Glutamatergic neuron (in vitro differentiated cells): Measurements from ENCODE around the gene PTOV1. TPM values are rescaled to one million over a fixed set of nuclear protein-coding genes. Genes with fewer than 3 reads are reported as not detected.
A peak's percentile ranks its signal among the peaks of the same experiment; 100 is the strongest.

Experiments
- DNase-seq: peaks from one replicate; pipeline ENCODE4 v3.0.0; 2022
- H3K27ac Mint-ChIP-seq: one replicate; pipeline ENCODE4 v1.8.0; 2020; ENCODE audit warnings: mild to moderate bottlenecking, mixed read lengths, inconsistent platforms; ENCODE audit not compliant: unreplicated experiment
- H3K27me3 Mint-ChIP-seq: one replicate; pipeline ENCODE4 v1.8.0; 2020; ENCODE audit warnings: mild to moderate bottlenecking, moderate library complexity, mixed read lengths, inconsistent platforms; ENCODE audit not compliant: unreplicated experiment
- H3K36me3 Mint-ChIP-seq: one replicate; pipeline ENCODE4 v1.8.0; 2020; ENCODE audit warnings: mild to moderate bottlenecking, mixed read lengths, inconsistent platforms; ENCODE audit not compliant: unreplicated experiment
- H3K4me1 Mint-ChIP-seq: one replicate; pipeline ENCODE4 v1.8.0; 2020; ENCODE audit warnings: mild to moderate bottlenecking, low read depth, mixed read lengths, inconsistent platforms; ENCODE audit not compliant: unreplicated experiment
- H3K4me3 Mint-ChIP-seq: one replicate; pipeline ENCODE4 v1.8.0; 2020; ENCODE audit warnings: mild to moderate bottlenecking, mixed read lengths, inconsistent platforms; ENCODE audit not compliant: unreplicated experiment
- H3K9me3 Mint-ChIP-seq: one replicate; pipeline ENCODE4 v1.8.0; 2020; ENCODE audit warnings: mild to moderate bottlenecking, moderate library complexity, mixed read lengths, inconsistent platforms; ENCODE audit not compliant: unreplicated experiment
- CTCF ChIP-seq: fragments of 200-600 bp; sonication (generic); IDR thresholded peaks from one replicate; pipeline ENCODE4 v1.5.0; 2021; ENCODE audit not compliant: partially characterized antibody, unreplicated experiment
- total RNA-seq: library from RNA; stranded (reverse); fragmentation: NEBNext Ultra II Directional; extraction: Animal tissue kit (Norgen Biotek cat#: 25700); gene quantifications from one replicate; pipeline ENCODE4 v1.2.1, GENCODE V29; 2021; ENCODE audit not compliant: unreplicated experiment

PTOV1 gene
- total RNA-seq, 1 donor from 2014 or later, result 342 TPM

- H3K4me3 Mint-ChIP-seq, result peak overlapping the region; percentile 77
- H3K27ac Mint-ChIP-seq, result peak overlapping the region; percentile 70
- TF ChIP-seq CTCF, result peak; percentile 54
- peaks cover 10% of the 10 kb centered on the region for H3K27me3 Mint-ChIP-seq
- peak; percentile 75 for DNase-seq
- H3K9me3 Mint-ChIP-seq, result peaks cover 9% of the 10 kb centered on the region
- peaks cover 6% of the 10 kb centered on the region for H3K4me1 Mint-ChIP-seq
- no peaks in the 10 kb centered on the region for H3K36me3 Mint-ChIP-seq
These were observed 39.7 kb downstream of the PTOV1 start for GRCh38 chr19:49890349-49891311.

GRCh38 chr19:49891393-49891792 is 40.4 kb downstream of the PTOV1 start:
- no peak for TF ChIP-seq CTCF
- peaks cover 6% of the 10 kb centered on the region for H3K4me1 Mint-ChIP-seq
- H3K36me3 Mint-ChIP-seq, result no peaks in the 10 kb centered on the region
- no peak overlapping the region for H3K27ac Mint-ChIP-seq
- H3K9me3 Mint-ChIP-seq, result peaks cover 9% of the 10 kb centered on the region
- peak; percentile 20 for DNase-seq
- H3K27me3 Mint-ChIP-seq, result peaks cover 12% of the 10 kb centered on the region
- no peak overlapping the region for H3K4me3 Mint-ChIP-seq

- no peak for DNase-seq
- Mint-ChIP-seq H3K4me1 (peaks cover 6% of the 10 kb centered on the region), H3K27me3 (peaks cover 16% of the 10 kb centered on the region)
These were observed 41.8 kb downstream of the PTOV1 start for GRCh38 chr19:49892716-49893115.

GRCh38 chr19:49894011-49894664 is 43.2 kb downstream of the PTOV1 start:
- Mint-ChIP-seq H3K27me3 (peaks cover 15% of the 10 kb centered on the region), H3K4me3 (no peak overlapping the region), H3K9me3 (peaks cover 9% of the 10 kb centered on the region), H3K4me1 (peaks cover 5% of the 10 kb centered on the region), H3K36me3 (no peaks in the 10 kb centered on the region), H3K27ac (no peak overlapping the region)
- no peak for TF ChIP-seq CTCF
- no peak for DNase-seq

More at GRCh38 chr19:49892716-49893115, 41.8 kb downstream of the PTOV1 start:
- H3K9me3 Mint-ChIP-seq, result peaks cover 11% of the 10 kb centered on the region
- no peak for TF ChIP-seq CTCF
- H3K27ac Mint-ChIP-seq, result peak overlapping the region; percentile 45
- no peaks in the 10 kb centered on the region for H3K36me3 Mint-ChIP-seq
- H3K4me3 Mint-ChIP-seq, result no peak overlapping the region
